B cell (primary cell): ENCODE results near the gene SLC45A2. TPM values are rescaled to one million over a fixed set of nuclear protein-coding genes. Genes with fewer than 3 reads are reported as not detected.

ENCODE experiments used
- ATAC-seq: fragments of 200-7000 bp; cut with Tn5 transposase; one replicate; pipeline ENCODE4 v1.10.0; 2021; ENCODE audit warnings: low read depth, mild to moderate bottlenecking, moderate number of reproducible peaks, moderate library complexity
- CTCF ChIA-PET: fragments of 350-600 bp; sonication (Branson Sonifier 250); formaldehyde crosslinking; loops from one replicate; lab custom pipeline; 2021; ENCODE audit warnings: antibody characterized with exemption, inconsistent platforms; lab: Charles Lee
- POLR2A ChIA-PET: fragments of 350-600 bp; sonication (Branson Sonifier 250); formaldehyde crosslinking; loops from one replicate; lab custom pipeline; 2021; ENCODE audit warnings: antibody characterized with exemption; lab: Charles Lee
- DNase-seq: peaks from one replicate; pipeline ENCODE4 v3.0.0; 2013
- H2AFZ ChIP-seq: 2 replicates; pipeline ENCODE4 v1.6.1; 2012; ENCODE audit warnings: mild to moderate bottlenecking, low read depth, low read length; ENCODE audit not compliant: insufficient read depth, poor library complexity, severe bottlenecking
- H3K27ac ChIP-seq, 2 donors: 1 replicate in 1 of 2; 2 replicates in 1 of 2; pipeline ENCODE4 v1.5.1; 2012 to 2013; ENCODE audit warnings: low read length in 2 of 2, mild to moderate bottlenecking in 2 of 2, moderate library complexity in 1 of 2
- H3K27me3 ChIP-seq, 4 experiments: fragments of 200-600 bp in 1 of 4; sonication (generic) in 1 of 4; replicated peaks in 1 of 4; 1 replicate in 2 of 4; 2 replicates in 2 of 4; pipeline versions ENCODE4 v1.6.1 to v1.7.0; 2013 to 2016; ENCODE audit warnings: low read length in 3 of 4, mild to moderate bottlenecking in 2 of 4, mixed read lengths in 1 of 4, moderate library complexity in 1 of 4; ENCODE audit not compliant: insufficient read depth in 4 of 4, control insufficient read depth in 3 of 4; ENCODE audit errors: control extremely low read depth in 1 of 4
- H3K36me3 ChIP-seq, 2 experiments: replicated peaks in 1 of 2; 1 replicate in 1 of 2; 2 replicates in 1 of 2; pipeline versions ENCODE4 v1.6.1 to v1.7.1; 2013; ENCODE audit warnings: low read length in 1 of 2; ENCODE audit not compliant: insufficient read depth in 2 of 2, control insufficient read depth in 1 of 2; ENCODE audit errors: control extremely low read depth in 1 of 2, extremely low read depth in 1 of 2
- H3K4me1 ChIP-seq, 2 donors: fragments of 200-600 bp in 1 of 2; sonication (generic) in 1 of 2; 1 replicate in 1 of 2; 2 replicates in 1 of 2; pipeline versions ENCODE4 v1.5.1 to v1.6.1; 2013 to 2017; ENCODE audit warnings: low read length in 2 of 2; ENCODE audit not compliant: control insufficient read depth in 2 of 2, insufficient read depth in 2 of 2
- H3K4me2 ChIP-seq: replicated peaks from 2 replicates; pipeline ENCODE3; 2012; ENCODE audit warnings: mild to moderate bottlenecking, low read depth, low read length; ENCODE audit not compliant: poor library complexity, severe bottlenecking
- H3K4me3 ChIP-seq, 5 experiments: fragments of 200-600 bp in 1 of 5; sonication (generic) in 1 of 5; 1 replicate in 3 of 5; 2 replicates in 2 of 5; pipeline versions ENCODE4 v1.5.1 to v1.7.0; 2011 to 2016; ENCODE audit warnings: low read length in 4 of 5, mild to moderate bottlenecking in 4 of 5, low read depth in 2 of 5, control low read depth in 1 of 5, moderate library complexity in 1 of 5; ENCODE audit not compliant: insufficient read depth in 1 of 5; ENCODE audit errors: control extremely low read depth in 1 of 5, extremely low read depth in 1 of 5
- H3K79me2 ChIP-seq: fragments of 200-600 bp; sonication (generic); one replicate; pipeline ENCODE4 v1.6.0; 2016; ENCODE audit warnings: low read length; ENCODE audit not compliant: control insufficient read depth, insufficient read depth
- H3K9ac ChIP-seq: fragments of 200-600 bp; sonication (generic); 2 replicates; pipeline ENCODE4 v1.6.1; 2017; ENCODE audit warnings: mild to moderate bottlenecking, low read length, moderate library complexity
- H3K9me3 ChIP-seq, 3 donors: one replicate each; pipeline versions ENCODE4 v1.6.1 to v1.7.1; 2013; ENCODE audit warnings: low read length in 2 of 3; ENCODE audit not compliant: control insufficient read depth in 2 of 3, insufficient read depth in 1 of 3; ENCODE audit errors: control extremely low read depth in 1 of 3
- H4K20me1 ChIP-seq: 2 replicates; pipeline ENCODE4 v1.6.0; 2012; ENCODE audit warnings: mild to moderate bottlenecking, low read length; ENCODE audit not compliant: insufficient read depth, control insufficient read depth, poor library complexity, severe bottlenecking
- H3K27ac Mint-ChIP-seq: one replicate; pipeline ENCODE4 v1.8.0; 2021; ENCODE audit warnings: mixed read lengths
- H3K27me3 Mint-ChIP-seq: one replicate; pipeline ENCODE4 v1.8.0; 2021; ENCODE audit warnings: mixed read lengths
- H3K4me1 Mint-ChIP-seq: one replicate; pipeline ENCODE4 v1.8.0; 2021; ENCODE audit warnings: mixed read lengths
- H3K4me3 Mint-ChIP-seq: one replicate; pipeline ENCODE4 v1.8.0; 2021; ENCODE audit warnings: mixed read lengths
- H3K9me3 Mint-ChIP-seq: one replicate; pipeline ENCODE4 v1.8.0; 2022; ENCODE audit warnings: mixed read lengths; ENCODE audit not compliant: insufficient read depth
- EZH2 ChIP-seq: IDR thresholded peaks from 2 replicates; pipeline ENCODE4 v1.6.1; 2012; ENCODE audit warnings: borderline replicate concordance, low read depth, mild to moderate bottlenecking, moderate library complexity, low read length; ENCODE audit not compliant: insufficient read depth, poor library complexity, severe bottlenecking
- WGBS: methylation state at CpG from one replicate; pipeline ENCODE4 v1.1.5; 2013; ENCODE audit warnings: missing lambda C conversion rate; ENCODE audit not compliant: insufficient coverage; 5-methylcytosine and 5-hydroxymethylcytosine counted together
- intact Hi-C: fragments of 100-400 bp; cut with micrococcal nuclease; formaldehyde crosslinking; loops from one replicate; pipeline ENCODE4 v1.10.0; 2022
- polyA plus RNA-seq: library from polyadenylated mRNA; depleted of rRNA; stranded (reverse); fragments of >200 nt; gene quantifications from 2 replicates; pipeline ENCODE4 v1.2.3, GENCODE V29; 2012
- total RNA-seq, 2 donors: library from RNA; stranded (reverse); fragments of 120-200 nt in 1 of 2; gene quantifications; 1 replicate in 1 of 2; 2 replicates in 1 of 2; pipeline versions ENCODE4 v1.2.3 to v1.2.4, GENCODE V29; 2013 to 2022
- TF ChIP-seq, protein P1 (sequence below): fragments of 200-600 bp; IDR thresholded peaks from one replicate; pipeline ENCODE4 v1.8.0; 2022; ENCODE audit warnings: antibody characterized with exemption, mild to moderate bottlenecking

The SLC45A2 gene
- total and polyA plus RNA-seq, 2 donors (not counting 1 experiment from before 2014, with no cell fraction given) = not detected

GRCh38 chr5:33999978-34000377 lies 15.5 kb upstream of the SLC45A2 start:
- Histone ChIP-seq H4K20me1 (no peaks in the 10 kb centered on the region), H3K4me1 (no peaks in the 10 kb centered on the region), H3K9ac (no peak overlapping the region), H3K27me3 (no peaks in the 10 kb centered on the region), H2AFZ (no peak overlapping the region), H3K27ac (no peak overlapping the region), H3K9me3 (no peaks in the 10 kb centered on the region), H3K36me3 (peaks cover 11 to 14% of the 10 kb centered on the region in 2 experiments), H3K4me3 (no peak overlapping the region), H3K79me2 (no peaks in the 10 kb centered on the region), H3K4me2 (no peak overlapping the region)
- no peak for DNase-seq
- intact Hi-C loops = no loop called here
- no peak for ATAC-seq
- no peaks in the 10 kb centered on the region for H3K9me3 Mint-ChIP-seq
- no peak overlapping the region for H3K27ac Mint-ChIP-seq
- no peaks in the 10 kb centered on the region for H3K27me3 Mint-ChIP-seq
- H3K4me3 Mint-ChIP-seq = no peak overlapping the region
- CTCF ChIA-PET = interaction anchor here (2.2 kb wide), 1 partner anchor 465 kb away, joined by 8 read pairs; no protein-coding TSS in a partner anchor
- POLR2A ChIA-PET = no interaction called here
- 100% methylated on average over 1 of the region's 4 CpGs for WGBS
- H3K4me1 Mint-ChIP-seq = no peaks in the 10 kb centered on the region
- TF ChIP-seq, protein P1, sequence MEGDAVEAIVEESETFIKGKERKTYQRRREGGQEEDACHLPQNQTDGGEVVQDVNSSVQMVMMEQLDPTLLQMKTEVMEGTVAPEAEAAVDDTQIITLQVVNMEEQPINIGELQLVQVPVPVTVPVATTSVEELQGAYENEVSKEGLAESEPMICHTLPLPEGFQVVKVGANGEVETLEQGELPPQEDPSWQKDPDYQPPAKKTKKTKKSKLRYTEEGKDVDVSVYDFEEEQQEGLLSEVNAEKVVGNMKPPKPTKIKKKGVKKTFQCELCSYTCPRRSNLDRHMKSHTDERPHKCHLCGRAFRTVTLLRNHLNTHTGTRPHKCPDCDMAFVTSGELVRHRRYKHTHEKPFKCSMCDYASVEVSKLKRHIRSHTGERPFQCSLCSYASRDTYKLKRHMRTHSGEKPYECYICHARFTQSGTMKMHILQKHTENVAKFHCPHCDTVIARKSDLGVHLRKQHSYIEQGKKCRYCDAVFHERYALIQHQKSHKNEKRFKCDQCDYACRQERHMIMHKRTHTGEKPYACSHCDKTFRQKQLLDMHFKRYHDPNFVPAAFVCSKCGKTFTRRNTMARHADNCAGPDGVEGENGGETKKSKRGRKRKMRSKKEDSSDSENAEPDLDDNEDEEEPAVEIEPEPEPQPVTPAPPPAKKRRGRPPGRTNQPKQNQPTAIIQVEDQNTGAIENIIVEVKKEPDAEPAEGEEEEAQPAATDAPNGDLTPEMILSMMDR = no peak
- TF ChIP-seq EZH2 = no peak

- no peak overlapping the region for H3K4me3 Mint-ChIP-seq
- no peaks in the 10 kb centered on the region for H3K4me1 Mint-ChIP-seq
- no peak overlapping the region for H3K27ac ChIP-seq
- no peaks in the 10 kb centered on the region for H3K9me3 ChIP-seq
- ChIA-PET CTCF (interaction anchor here (0.6 to 3.0 kb wide), 10 partner anchors 9 to 563 kb away, joined by 3 to 29 read pairs (median 4); partner anchors contain the start of gene AMACR), POLR2A (no interaction called here)
- no peak overlapping the region for H3K4me3 ChIP-seq
- DNase-seq = peak; percentile 39
- H3K27ac Mint-ChIP-seq = no peak overlapping the region
- no peak overlapping the region for H2AFZ ChIP-seq
- intact Hi-C loops = no loop called here
- no peak overlapping the region for H3K4me2 ChIP-seq
- peak; percentile 49 for ATAC-seq
- 37% methylated on average over 5 of the region's 6 CpGs for WGBS
- H4K20me1 ChIP-seq = no peaks in the 10 kb centered on the region
- H3K36me3 ChIP-seq = peaks cover 8 to 15% of the 10 kb centered on the region in 2 experiments
- H3K4me1 ChIP-seq = no peaks in the 10 kb centered on the region
- H3K9ac ChIP-seq = no peak overlapping the region
- H3K27me3 ChIP-seq = no peaks in the 10 kb centered on the region
- H3K9me3 Mint-ChIP-seq = no peaks in the 10 kb centered on the region
- no peak for TF ChIP-seq EZH2
- TF ChIP-seq, protein P1 = peak; percentile 56
- no peaks in the 10 kb centered on the region for H3K27me3 Mint-ChIP-seq
- no peaks in the 10 kb centered on the region for H3K79me2 ChIP-seq
Observed at GRCh38 chr5:33997331-33997983, 13.0 kb upstream of the SLC45A2 start.
